ENCODE data around the gene GPR152. TPM values are rescaled to one million over a fixed set of nuclear protein-coding genes. Genes with fewer than 3 reads are reported as not detected.
"Not testable (repeated sequence)": the region's sequence is repeated elsewhere in the genome, so short reads cannot be mapped to it uniquely, and the experiment has no call there.

The GPR152 gene
- total RNA-seq, 2 donors from 2014 or later: not detected

GRCh38 chr11:67428052-67429001 lies 24.2 kb downstream of the GPR152 start, which contains the start of gene RPS6KB2:
RPS6KB2 (plus strand) TSS chr11:67428494; CDS start chr11:67428546, 52 bp downstream.
- under 1% methylated on average over 68 of the region's 68 CpGs for WGBS
- intact Hi-C loops (cut with DNase I): no loop called here
- Histone ChIP-seq H3K9me3 (no peaks in the 10 kb centered on the region), H3K36me3 (peaks cover 0 to 9% of the 10 kb centered on the region in 2 donors), H3K27me3 (replicated peaks; ENCODE audit: insufficient read depth) (no peaks in the 10 kb centered on the region), H3K27ac (peak within 1 kb of the TSS; percentile 86 to 88), H3K4me1 (replicated peaks) (peaks cover 10% of the 10 kb centered on the region), H3K4me3 (peak within 1 kb of the TSS; percentile 77 to 86)
- DNase-seq (ENCODE audit: low spot score): peak; percentile 98
- TF ChIP-seq POLR2AphosphoS5 (IDR thresholded peaks at IDR 0.05) (peak; percentile 100), CTCF (IDR thresholded peaks at IDR 0.05) (peak in 2 of 4 experiments; percentile 39 to 42), POLR2A (IDR thresholded peaks at IDR 0.05) (peak; percentile 91)

GRCh38 chr11:67427364-67427859 lies 25.1 kb downstream of the GPR152 start:
- peaks cover 10% of the 10 kb centered on the region for H3K4me1 ChIP-seq (replicated peaks)
- peak overlapping the region; percentile 86 to 88 for H3K27ac ChIP-seq
- 75% methylated on average over 19 of the region's 19 CpGs for WGBS
- H3K27me3 ChIP-seq (replicated peaks; ENCODE audit: insufficient read depth); DNase-seq (ENCODE audit: low spot score); intact Hi-C loops (cut with DNase I); H3K36me3 ChIP-seq; H3K9me3 ChIP-seq: not testable (repeated sequence)
- H3K4me3 ChIP-seq: peak overlapping the region; percentile 77 to 86

GRCh38 chr11:67423891-67424613 lies 28.5 kb downstream of the GPR152 start:
- Histone ChIP-seq H3K9me3 (no peaks in the 10 kb centered on the region), H3K36me3 (no peaks in the 10 kb centered on the region), H3K27me3 (replicated peaks; ENCODE audit: insufficient read depth) (no peaks in the 10 kb centered on the region), H3K4me3 (no peak overlapping the region), H3K4me1 (replicated peaks) (peaks cover 8% of the 10 kb centered on the region), H3K27ac (no peak overlapping the region)
- DNase-seq (ENCODE audit: low spot score): no peak
- WGBS: 85% methylated on average over 30 of the region's 34 CpGs
- intact Hi-C loops (cut with DNase I): no loop called here
- no peak for TF ChIP-seq POLR2A (IDR thresholded peaks at IDR 0.05)
- no peak for TF ChIP-seq CTCF (IDR thresholded peaks at IDR 0.05)
- TF ChIP-seq POLR2AphosphoS5 (IDR thresholded peaks at IDR 0.05): no peak

- Histone ChIP-seq H3K27ac (no peak overlapping the region), H3K36me3 (no peaks in the 10 kb centered on the region), H3K4me3 (no peak overlapping the region), H3K27me3 (replicated peaks; ENCODE audit: insufficient read depth) (no peaks in the 10 kb centered on the region), H3K9me3 (no peaks in the 10 kb centered on the region), H3K4me1 (replicated peaks) (peaks cover 7% of the 10 kb centered on the region)
- intact Hi-C loops (cut with DNase I): no loop called here
- no peak for DNase-seq (ENCODE audit: low spot score)
- no peak for TF ChIP-seq POLR2A (IDR thresholded peaks at IDR 0.05)
- no peak for TF ChIP-seq POLR2AphosphoS5 (IDR thresholded peaks at IDR 0.05)
- TF ChIP-seq CTCF (IDR thresholded peaks at IDR 0.05): no peak
- WGBS: 90% methylated on average over 13 of the region's 13 CpGs
These were observed 29.1 kb downstream of the GPR152 start for GRCh38 chr11:67423466-67423865.

GRCh38 chr11:67422891-67423290 lies 29.6 kb downstream of the GPR152 start:
- intact Hi-C loops (cut with DNase I): no loop called here
- Histone ChIP-seq H3K36me3 (no peaks in the 10 kb centered on the region), H3K4me3 (no peak overlapping the region), H3K27me3 (replicated peaks; ENCODE audit: insufficient read depth) (no peaks in the 10 kb centered on the region), H3K9me3 (no peaks in the 10 kb centered on the region), H3K27ac (no peak overlapping the region), H3K4me1 (replicated peaks) (peaks cover 7% of the 10 kb centered on the region)
- DNase-seq (ENCODE audit: low spot score): no peak
- TF ChIP-seq POLR2AphosphoS5 (IDR thresholded peaks at IDR 0.05): no peak
- no peak for TF ChIP-seq POLR2A (IDR thresholded peaks at IDR 0.05)
- no peak for TF ChIP-seq CTCF (IDR thresholded peaks at IDR 0.05)
- 66% methylated on average over 6 of the region's 6 CpGs for WGBS
